HG03025 (cell line): ENCODE measurements around the gene ACLY.
"Not testable (repeated sequence)": the region's sequence is repeated elsewhere in the genome, so short reads cannot be mapped to it uniquely, and the experiment has no call there.

ENCODE experiments used
- ATAC-seq: cut with Tn5 transposase; IDR thresholded peaks from one replicate; pipeline ENCODE4 v1.9.1; 2021; ENCODE audit warnings: mild to moderate bottlenecking, moderate library complexity; ENCODE audit not compliant: unreplicated experiment, low FRiP score

The ACLY gene

DNA sequence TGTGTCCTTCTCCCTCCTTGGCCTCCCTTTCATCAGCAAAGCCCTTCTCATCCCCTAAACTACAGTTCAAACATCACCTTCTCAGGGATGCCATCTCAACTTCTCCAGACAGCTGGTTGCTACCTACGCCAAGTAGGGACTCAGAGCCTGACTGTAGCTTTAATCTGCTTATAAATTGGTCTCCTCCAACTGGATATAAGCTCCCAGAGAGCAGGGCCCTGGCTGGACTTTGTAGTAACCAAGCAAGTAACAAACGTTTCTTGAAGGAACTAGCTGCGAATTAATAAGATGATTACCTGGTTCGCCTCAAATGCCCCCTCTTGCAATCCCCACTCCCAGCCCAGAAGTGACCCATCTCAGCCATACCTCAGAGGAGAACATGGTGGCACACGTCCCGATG, 36.0 kb downstream of the ACLY start:
- ATAC-seq: no peak

DNA sequence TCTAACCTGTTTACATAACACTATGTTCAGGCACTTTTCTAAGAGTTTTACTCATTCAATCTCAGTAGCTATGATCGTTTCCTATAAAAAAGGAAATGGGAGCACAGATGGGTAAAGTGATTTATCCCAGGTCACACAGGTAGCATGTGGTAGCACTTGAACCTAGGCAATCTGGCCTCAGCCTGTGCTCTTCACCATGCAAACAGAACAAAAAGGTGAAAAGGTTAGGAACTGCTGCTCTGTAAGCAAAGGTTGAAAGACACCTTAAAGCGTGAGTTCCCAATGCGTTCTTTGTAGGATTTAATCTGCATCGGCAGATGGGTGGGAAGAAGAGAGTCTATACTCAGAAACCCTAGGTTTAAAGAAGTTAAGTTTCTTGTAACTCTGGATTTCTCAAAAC, 38.6 kb downstream of the ACLY start:
- no peak for ATAC-seq

DNA sequence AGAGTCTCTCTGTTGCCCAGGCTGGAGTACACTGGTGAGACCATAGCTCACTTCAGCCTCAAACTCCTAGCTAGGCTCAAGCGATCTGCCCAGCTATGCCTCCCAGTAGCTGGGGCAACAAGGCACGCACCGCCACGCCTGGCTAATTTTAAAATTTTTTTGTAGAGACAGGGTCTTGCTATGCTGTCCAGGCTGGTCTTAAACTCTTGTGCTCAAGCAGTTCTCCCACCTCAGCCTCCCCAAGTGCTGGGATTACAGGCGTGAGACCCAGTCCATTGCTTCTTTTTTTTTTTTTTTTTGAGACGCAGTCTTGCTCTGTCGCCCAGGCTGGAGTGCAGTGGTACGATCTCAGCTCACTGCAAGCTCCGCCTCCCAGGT, 44.5 kb downstream of the ACLY start:
- ATAC-seq: not testable (repeated sequence)

DNA sequence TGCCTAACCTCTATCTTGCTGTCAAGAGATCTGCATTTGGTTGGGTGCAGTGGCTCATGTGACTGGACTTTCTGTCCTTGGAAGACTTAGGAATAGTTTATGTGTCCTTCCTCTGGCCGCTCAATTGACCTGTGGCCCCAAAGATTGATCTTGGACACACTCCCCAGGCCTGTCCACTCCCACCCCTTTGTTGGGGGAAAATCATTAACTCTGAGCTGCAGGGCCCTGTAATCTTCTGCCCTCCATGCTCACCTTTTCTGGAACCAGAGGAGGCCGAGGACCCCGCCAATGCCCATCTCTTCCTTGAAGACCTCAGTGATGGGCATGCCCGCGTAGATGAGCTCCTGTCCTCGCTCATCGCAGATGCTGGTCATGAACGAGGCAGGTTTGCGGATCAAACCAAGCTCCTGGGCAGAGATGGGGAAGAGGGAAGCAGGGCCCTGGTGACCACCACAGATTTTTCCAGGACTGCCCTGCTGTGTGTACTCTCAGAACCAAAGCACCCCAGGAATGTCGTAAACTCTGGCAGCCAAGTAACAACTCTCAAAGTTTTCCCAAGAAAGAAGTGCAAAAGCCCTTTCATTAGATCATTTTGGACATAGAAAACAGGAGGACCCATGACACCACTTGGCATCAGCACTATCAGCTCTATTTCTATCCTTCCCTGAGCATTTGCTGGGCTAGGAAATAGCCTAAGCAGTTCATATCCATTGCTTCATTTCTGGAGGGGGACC, 45.0 kb downstream of the ACLY start:
- no peak for ATAC-seq

DNA sequence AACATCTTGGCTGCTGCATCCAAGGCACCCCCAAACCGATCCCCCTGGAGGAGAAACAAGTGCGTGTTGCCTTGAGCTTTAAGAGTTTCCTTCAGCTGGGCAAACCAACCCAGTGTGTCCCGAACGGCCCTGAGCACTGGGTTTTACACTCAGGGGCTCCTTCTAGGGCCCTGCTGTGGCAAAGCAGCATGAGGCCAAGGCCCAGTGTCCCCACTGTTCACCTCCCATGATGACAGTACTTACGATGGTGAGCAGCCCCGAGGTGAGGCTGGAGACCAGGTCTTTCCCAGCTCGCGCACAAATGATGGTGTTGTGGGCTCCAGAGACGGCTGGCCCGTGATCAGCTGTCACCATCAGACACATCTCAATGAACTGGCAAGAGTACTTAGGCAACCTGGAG, 47.0 kb downstream of the ACLY start:
- ATAC-seq: no peak

DNA sequence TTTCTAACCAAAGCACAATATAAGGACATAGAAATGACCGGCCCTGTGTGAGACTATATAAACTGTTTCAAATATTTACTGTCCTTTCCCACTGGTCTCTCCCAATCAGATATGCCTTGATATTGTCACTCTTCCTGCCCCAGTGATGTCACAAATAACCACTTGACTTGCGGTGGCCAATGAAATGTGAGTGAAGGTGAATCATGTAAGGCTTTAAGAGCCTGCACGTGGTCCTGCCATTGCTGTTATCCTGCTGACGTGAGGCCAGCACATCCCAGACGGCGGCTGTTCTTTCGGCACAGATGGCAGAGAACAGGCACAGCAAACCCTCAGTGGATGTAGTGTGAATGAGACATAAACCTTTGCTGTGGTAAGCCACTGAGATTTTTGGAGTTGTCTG, 48.1 kb downstream of the ACLY start:
- no peak for ATAC-seq

DNA sequence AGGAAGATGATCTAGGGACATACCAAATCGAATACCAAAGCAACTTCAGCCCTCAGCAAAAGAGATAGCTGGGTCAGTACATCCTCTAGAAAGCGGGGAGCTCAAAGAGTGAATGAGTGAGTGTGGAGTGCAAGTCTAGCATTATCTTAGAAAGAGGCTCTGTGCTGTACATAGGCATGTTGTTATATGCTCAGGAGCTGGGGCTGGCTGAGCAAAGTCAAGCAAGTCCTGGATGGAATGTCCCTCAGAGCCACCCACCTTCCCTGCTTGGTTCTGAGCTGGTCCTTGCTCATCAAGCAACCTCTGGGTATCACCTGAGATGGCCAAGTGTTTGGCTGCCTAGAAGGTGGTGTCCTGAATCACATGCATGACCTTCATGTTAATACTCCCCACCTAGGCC, 48.7 kb downstream of the ACLY start:
- no peak for ATAC-seq

DNA sequence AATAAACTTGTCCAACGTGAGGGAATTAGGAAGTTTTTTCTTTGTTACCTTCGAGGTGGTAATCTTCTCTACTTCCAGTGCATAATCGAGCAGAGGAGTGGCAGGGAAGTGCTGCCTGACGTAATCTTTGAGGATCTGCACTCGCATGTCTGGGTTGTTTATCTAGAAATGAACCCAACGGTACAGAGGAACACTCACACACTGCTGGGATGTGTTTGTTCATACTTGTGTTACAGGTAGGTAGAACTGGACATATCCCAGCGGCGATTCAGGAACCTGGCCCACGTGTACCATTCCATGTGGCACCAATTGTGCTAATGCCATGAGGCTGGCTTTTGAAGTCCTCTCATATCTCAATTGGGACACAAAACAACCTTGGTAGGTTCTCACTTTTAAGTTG, 49.3 kb downstream of the ACLY start:
- no peak for ATAC-seq

DNA sequence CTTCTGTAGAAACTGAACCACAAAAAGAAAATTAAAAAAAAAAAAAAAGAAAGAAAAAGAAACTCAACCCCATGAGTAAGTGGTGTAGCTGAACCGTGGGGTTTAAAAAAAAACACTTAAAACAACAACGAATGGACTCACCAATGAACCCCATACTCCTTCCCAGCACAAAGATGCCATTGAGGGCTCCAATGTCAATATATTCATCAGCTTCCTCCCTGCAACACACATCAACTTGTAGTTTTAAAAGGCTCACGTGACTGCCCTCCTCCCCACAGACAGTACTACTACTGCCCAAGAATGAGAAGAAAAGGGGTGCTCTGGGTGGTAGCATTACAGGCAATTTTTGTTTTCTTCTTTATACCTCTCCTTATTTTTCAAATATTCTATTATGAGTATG, 50.2 kb downstream of the ACLY start:
- ATAC-seq: no peak

DNA sequence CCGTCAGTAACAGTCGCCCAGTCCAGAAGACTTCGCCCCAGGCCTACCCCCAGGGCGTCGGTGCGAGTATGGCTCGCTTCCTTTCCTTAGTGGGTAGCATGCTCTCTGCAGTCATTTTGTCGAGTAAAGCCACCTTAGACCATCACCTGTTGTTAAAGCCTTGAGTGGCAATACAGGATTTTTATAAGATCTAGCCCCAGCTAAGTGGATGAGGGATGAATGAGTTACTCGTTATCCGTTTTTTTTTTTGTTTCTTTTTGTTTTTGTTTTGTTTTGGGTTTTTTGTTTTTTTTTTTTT, 53.2 kb downstream of the ACLY start:
- no peak for ATAC-seq

DNA sequence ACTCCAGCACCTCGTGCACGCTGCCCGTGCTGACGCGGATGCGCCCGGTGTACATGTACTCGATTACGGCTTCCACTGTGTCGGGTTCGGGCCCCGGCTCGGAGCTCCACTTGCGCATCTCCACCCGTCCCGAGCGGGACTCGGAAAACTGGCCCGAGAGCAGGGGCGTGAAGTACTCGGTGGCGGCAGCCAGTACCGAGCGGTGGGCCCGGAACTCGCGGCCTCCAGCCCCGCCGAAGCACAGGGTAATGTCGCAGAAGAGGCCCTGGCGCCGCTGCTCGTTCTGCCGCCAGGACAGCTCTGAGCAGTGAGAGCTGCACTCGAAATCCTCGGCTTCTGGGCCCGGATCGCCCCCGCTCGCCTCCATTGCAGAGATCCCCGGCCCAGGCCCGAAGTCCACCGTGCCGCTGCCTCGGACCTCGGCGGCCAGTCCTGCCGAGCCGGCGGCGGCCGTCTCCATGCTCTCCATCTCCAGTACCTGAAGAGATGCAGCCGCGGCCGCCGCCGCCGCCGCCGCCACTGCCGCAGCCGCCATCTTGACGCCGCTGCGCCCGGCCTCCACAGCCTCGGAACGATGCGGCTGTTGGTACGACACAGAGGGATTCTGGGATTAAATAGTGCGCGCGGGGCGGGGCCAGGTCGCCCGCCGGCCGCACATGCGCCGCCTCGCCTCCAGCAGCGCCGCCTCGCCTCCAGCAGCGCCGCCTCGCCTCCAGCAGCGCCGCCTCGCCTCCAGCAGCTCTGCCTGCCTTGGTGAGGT, 53.7 kb downstream of the ACLY start, which contains the start of gene KLHL11:
Gene KLHL11, minus strand, starts transcription at position 588 of the 760 bp plus-strand sequence. Its CDS starts 53 bp downstream, at position 535.
- peak; percentile 79 for ATAC-seq

DNA sequence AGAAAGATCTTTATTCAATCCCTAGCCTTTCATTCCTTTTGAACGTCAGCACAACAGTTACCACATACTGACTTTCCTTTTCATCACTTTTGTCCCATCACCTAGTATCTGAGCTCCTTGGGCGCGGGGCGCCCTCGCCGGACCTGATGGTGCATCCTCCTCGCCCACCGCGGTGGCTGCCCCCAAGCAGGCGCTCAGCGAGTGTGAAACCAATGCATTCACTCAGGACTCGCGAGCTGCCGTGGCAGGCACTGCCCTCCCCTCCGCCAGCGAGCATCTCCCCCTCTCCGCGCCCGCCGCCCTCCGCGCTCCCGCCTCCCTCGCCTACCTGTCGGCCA, 54.3 kb downstream of the ACLY start:
- ATAC-seq: peak; percentile 33

DNA sequence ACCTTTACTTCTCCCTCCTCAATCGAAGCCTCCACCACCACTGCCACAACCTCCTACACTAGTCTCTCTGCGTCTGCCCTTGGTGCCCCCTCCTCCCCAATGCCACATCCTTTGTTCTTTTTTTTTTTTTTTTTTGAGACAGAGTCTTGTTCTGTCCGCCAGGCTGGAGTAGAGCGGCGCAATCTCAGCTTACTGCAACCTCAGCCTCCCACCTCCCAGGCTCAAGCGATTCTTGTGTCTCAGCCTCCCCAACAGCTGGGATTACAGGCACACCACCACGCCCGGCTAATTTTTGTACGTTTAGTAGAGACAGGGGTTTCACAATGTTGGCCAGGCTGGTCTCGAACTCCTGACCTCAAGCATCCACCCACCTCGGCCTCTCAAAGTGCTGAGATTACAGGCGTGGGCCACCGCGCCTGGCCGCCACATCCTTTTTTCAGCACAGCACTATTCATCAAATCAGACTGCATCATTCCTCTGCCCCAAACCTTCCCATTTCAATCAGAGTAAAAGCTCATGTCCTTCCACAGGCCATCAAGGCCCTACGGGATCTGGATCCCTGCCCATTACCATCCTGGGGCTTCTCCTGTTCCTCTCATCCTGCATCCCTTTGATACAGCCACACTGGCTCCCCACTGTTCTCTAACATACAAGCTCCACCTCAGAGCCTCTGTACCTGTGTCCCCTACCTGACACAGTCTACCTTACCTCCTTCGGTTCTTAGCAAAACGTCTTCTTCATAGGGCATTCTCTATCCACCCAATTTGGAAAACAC, 55.5 kb downstream of the ACLY start:
- no peak for ATAC-seq

DNA sequence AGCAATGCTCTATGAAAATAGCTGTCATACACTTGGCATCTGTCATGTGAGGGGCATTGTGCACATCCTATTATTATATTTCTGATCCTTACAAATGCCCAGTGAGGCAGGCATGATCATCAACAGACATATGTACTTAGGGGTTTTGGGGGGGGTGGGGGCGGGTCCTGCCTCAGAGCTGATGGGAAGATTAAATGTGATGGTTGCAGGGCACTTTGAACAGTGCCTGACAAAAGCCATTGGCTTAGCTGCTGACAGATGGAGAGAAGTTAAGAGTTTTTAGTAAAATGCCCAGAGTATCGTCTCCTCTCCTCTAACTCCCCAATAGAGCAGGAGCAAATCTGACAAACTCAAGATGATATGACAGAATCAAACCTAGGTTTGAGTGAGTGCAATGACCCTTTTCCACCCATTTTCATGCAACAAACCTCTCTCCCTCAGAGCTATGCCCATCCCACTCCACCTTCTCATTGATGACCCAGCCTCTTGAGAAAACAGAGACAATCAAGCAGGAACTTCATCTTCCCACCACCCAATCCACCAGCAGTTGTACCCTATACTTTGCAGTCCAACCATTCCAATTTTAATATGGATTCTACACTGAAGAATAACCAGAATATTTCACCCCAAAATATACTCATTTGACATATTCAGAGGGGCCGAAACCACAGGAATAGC, 58.4 kb downstream of the ACLY start:
- ATAC-seq: no peak

DNA sequence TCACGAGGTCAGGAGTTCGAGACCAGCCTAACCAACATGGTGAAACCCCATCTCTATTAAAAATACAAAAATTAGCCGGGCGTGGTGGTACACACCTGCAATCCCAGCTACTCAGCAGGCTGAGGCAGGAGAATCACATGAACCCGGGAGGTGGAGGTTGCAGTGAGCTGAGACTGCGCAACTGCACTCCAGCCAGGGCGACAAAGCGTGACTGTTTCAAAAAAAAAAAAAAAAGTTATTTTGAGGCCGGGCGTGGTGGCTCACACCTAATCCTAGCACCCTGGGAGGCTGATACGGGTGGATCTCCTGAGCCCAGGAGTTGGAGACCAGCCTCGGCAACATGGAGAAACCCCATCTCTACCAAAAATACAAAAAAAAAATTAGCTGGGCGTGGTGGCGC, 67.4 kb downstream of the ACLY start:
- not testable (repeated sequence) for ATAC-seq

DNA sequence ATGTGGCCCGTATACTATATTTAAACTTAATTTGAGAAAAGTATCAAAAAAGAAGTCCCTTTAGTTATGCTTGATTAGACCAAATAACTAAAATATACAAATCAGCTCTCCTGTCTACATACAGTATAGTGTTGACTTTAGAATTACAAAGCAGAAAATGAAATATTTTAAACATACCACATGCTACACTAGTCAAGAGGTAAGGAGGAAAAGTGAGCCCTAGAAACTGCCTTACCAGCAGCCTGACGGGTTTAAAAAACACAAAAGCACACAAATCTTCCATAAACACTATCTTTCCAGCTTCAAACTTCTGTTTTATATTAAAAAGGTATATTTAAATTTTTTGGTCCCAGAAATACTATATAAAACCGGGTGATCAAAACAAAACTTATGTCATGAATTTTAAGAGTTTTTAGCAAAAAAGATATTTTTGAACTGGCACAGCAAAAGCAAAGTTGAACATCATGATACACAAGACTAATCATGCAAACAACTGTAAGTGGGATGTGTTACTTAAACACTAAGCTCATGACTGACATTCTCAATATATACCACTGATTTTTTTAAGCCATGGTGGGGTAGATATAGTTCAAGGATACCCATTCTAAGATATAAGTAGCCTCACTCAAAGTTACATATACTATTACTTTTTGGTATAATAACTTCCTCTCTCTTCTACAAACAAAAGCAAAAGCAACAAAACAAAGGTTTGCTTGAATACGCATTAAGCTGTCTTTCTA, 69.3 kb downstream of the ACLY start:
- no peak for ATAC-seq

DNA sequence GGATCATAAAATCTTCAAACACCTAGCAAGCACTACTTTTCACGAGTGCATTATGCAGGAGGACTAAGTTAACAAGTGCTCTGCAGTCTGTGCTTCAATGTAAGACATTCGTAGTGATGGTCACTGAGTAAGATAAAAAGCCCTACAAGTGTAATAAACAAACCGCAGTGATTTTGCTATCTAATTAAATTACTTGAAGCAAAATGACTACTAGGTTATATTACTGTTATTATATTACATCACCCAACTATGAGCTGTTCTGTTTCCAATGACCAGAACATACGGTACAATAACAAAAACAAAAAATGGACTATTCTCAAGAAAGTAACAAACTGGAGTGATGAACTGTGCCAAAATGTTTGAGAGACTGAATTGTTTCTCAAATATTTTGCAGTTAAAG, 70.0 kb downstream of the ACLY start:
- no peak for ATAC-seq

DNA sequence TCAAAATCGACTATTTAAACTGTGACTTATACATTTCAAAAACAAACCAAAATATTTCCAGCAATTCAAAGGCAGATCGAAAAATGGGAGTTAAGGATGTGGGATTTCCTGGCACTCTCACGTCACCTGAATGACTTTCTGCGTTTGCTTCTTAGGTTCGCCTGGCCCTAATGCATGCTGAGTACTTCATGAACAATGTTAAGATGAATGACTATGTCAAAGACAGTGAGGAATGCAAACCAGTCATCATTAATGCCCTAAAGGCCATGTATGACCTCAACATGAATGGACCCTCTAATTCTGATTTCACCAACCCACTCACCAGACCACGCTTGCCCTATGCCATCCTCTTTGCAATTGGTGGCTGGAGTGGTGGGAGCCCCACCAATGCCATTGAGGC, 73.8 kb downstream of the ACLY start:
- ATAC-seq: no peak

DNA sequence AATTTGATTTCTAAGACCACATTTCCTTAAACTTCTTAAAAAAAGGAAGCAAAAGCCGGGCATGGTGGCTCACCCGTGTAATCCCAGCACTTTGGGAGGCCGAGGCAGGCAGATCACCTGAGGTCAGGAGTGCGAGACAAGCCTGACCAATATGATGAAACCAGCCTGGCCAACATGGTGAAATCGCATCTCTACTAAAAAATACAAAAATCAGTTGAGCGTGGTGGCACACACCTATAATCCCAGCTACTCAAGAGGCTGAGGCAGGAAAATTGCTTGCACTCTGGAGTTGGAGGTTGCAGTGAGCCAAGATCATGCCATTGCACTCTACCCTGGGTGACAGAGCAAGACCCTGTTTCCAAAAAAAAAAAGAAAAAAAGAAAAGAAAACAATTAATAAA, 78.0 kb downstream of the ACLY start:
- ATAC-seq: not testable (repeated sequence)

DNA sequence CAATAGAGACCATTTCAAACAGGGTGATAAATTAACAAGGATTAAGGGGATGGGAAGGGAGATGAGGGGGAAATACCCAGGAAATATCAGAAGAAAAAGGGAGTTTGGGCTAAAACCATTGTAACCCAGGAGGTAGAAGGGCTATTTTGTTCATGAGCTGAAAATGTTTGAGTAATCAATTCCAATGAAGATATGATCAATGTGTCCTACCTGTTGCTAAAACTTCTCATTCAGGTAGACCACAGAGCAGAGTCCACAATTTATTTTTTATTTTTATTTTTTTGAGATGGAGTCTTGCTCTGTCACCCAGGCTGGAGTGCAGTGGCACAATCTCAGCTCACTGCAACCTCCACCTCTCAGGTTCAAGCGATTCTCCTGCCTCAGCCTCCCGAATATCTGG, 79.3 kb downstream of the ACLY start:
- ATAC-seq: not testable (repeated sequence)
